HG03432 (cell line): ENCODE results near the gene CLTA.
"Not testable (repeated sequence)": the region's sequence is repeated elsewhere in the genome, so short reads cannot be mapped to it uniquely, and the experiment has no call there.

Experiments used
- ATAC-seq: cut with Tn5 transposase; IDR thresholded peaks from one replicate; pipeline ENCODE4 v1.9.1; 2021; ENCODE audit warnings: mild to moderate bottlenecking, moderate library complexity; ENCODE audit not compliant: unreplicated experiment

The CLTA gene

DNA sequence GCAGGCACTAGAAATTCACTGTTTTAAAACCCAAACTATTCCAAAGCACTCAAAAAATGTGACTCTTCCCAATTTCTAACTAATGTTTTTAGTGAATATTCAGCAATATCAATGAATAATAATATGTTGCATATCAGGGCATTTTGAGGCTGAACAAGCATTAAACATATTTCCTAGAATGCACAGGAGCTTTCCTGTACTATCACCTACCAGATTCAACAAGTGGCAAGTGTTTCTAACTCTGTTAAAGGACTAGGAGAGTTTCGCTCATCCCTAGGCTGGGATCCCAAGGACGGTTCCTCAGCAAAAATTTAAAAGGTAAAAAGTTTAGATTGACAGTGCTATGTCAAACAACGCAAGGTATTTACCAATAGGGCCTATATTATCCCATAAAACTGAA lies 46.5 kb downstream of the CLTA start:
- ATAC-seq = no peak

DNA sequence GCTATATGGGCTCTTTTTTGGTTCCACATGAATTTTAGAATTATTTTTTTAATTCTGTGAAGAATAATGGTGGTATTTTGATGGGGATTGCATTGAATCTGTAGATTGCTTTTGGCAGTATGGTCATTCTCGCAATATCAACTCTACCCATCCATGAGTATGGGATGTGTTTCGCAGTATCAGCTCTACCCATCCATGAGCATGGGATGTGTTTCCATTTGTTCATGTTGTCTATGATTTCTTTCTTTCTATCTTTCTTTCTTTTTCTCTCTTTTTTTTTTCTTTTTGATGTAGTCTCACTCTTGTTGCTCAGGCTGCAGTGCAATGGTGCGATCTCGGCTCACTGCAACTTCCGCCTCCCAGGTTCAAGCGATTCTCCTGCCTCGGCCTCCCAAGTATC lies 48.5 kb downstream of the CLTA start:
- not testable (repeated sequence) for ATAC-seq

DNA sequence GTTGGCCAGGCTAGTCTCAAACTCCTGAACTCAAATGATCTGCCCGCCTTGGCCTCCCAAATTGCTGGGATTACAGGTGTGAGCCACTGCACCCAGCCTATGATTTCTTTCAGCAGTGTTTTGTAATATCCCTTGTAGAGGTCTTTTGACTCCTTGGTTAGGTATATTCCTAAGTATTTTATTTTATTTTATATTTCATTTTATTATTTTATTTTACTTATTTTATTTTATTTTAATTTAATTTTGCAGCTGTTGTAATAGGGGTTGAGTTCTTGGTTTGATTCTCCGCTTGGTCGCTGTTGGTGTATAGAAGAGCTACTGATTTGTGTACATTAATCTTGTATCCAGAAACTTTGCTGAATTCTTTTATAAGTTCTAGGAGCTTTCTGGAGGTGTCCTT lies 49.0 kb downstream of the CLTA start:
- ATAC-seq = not testable (repeated sequence)

DNA sequence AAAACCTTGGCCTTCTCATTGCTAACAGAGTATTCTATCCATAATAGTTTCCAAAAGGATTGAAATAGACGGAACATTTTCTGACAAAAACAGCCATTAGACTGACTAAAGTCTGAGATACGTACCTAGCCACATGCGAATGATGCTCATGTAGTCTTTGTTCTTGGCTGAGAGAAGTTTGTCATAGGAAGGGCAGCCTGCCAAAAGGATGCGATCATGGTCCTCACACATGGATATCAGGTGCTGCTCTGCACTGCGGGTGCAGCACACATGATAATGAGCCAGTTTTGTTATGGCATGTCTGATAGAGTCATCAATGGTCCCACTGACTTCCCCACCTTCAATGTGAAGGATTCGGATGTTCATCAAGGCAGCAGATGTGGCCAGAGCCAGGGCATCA lies 55.2 kb downstream of the CLTA start:
- no peak for ATAC-seq

DNA sequence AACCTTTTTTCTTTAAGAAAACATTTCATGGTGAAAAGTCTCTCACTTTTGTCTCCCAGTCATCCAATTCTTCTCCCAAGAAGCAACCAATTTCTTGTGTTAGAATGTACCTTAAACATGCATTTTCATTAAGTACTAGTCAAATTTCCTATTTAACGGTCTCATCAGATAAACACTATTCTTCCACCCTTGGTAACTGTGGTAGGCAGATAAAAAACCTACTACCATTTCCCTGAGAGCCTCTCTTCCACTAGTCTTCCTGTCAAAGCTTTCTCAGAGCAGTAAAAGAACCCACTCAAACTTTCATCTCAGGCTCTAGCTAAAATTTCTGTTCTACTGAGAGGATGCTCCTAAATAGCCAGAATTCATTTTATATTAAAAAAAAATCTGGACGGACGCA lies 56.6 kb downstream of the CLTA start:
- ATAC-seq = no peak

DNA sequence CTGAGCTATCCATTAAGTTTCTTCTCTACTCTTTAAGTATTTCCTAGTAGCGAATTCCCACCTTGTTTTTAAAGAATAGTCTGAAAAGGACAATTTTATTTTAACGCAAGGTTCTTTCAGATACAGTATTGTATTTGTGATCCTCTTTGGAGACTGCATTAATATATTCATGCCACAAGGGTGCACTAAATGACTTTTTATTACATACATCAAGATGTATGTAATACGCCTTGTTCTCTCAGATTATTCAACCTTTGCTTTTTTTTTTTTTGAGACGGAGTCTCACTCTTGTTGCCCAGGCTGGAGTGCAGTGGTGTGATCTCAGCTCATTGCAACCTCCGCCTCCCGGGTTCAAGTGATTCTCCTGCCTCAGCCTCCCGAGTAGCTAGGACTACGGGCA lies 57.3 kb downstream of the CLTA start:
- not testable (repeated sequence) for ATAC-seq

DNA sequence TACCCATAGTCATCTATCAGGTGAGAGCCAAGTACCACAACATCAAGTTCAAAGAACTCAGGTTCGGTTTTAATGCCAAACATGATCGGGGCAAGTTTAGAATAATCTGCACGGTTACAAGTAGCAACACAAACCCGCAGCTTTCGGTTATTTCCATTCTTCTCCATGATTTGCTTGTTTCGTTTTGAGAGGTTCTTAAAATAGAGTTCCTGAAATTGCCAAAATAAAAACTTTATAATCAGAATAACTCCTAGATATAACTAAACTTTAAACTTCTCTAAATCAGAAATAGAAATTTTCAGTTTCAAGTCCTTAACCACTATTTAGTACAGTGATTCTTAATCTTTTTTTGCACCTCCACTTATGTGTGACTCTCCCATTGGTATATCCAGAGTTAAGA lies 58.5 kb downstream of the CLTA start:
- ATAC-seq = no peak

DNA sequence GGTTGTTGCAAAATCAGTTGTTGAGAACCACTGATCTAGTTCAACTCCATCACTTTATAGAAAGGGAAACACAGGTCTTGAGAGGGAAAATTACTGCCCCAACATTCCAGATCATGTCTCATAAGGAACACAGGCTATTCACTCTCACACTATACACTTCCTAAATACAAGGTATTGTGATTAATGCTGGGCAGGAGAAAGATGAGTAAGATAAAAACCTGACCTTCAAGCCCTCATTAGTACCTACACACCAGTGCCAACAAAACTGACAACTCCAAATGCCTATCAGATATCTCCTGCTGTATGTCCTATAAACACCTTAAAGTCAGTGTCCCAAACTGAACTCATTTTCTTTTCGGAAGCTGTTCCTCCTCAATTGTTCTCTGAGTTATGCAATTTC lies 59.4 kb downstream of the CLTA start:
- ATAC-seq = no peak

DNA sequence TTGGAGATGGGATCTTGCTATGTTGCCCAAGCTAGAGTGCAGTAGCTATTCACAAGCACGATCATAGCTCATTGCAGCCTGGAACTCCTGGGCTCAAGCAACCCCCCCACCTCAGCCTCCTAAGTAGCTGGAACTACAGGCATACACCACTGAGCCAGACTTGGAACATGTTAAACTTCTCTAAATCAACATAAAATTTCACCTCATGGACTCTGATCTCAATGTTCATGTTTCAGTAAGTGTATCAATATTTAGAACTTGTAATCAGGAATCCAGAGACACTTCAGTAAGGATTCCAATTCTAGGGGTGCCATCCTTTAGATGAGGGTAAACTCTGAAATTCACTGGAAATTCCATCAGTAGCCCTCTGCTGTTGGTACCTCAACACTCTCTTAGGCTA lies 60.7 kb downstream of the CLTA start:
- no peak for ATAC-seq

DNA sequence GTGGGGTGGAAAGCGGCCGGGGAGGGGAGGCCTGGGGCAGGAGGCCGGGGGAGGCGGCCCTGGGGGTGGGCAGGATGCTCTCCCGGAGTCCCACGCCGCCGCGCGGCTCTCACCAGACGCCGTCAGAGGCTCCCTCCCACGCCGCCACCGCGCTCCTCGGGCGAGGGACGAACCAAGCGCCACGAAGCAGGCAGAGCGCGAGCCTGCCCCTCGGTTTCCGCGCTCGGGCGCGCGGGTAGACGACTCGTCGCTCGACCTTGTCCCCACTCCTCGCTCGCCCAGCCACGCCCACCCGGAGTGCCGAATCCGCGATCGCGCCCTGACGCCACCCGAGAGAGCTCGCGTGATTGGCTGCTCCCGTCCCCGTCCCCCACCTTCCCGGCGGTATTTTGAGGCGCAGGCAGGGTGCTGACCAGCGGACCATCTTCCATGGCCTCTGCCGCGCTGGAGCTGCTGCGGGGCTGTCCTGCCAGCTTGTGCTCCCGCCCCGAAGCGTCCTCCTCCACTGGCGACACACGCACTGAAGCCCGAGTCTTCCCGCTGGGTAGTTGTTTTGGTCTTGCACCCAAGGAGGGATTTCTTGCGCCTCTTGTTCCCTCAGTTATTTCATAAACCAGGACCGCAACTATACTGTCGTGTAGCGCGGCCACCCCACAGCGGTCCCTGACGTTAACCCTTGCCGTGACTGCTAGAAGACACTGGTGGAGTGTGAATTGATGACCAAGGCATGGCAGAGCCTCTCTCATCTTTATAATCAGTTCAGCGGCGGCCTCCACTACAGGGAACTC lies 67.7 kb downstream of the CLTA start, which contains the start of gene GNE:
TSS of gene GNE (minus strand) at position 241 of the 788 bp plus-strand sequence. CDS start 9,093 bp downstream, outside the sequence.
- ATAC-seq = peak; percentile 95

DNA sequence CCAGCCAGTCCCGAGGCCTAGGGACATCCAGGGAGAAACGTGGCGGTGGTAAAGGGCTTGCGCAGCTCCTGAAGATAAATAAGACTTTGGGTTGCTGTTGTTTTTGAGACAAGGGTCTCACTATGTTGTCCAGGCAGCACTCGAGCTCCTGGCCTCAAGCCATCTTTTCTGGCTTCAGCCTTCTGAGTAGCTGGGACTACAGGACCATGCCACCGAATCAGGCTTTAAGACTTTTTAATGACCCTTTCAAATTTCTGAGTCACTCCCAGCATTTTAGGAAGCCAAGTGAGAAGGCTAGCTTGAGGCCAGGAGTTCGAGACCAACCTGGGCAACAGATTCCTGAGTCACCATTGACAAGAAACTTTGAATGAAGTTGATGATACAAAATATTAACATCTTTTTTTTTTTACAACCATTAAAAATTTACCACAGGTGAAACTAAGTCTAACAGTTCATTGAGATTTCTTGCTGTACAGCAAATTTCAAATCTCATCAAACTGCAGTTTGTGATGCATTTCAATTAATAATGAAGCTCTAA lies 68.3 kb downstream of the CLTA start:
- ATAC-seq = no peak
